DOHH2 (cell line): ENCODE measurements around the gene GAA.

Experiments used
- H3F3A ChIP-seq: fragments of 200-600 bp; sonication (generic), shearing (Covaris generic); 2 replicates; pipeline ENCODE4 v1.6.0; 2016; ENCODE audit warnings: antibody characterized with exemption, mild to moderate bottlenecking; ENCODE audit not compliant: control insufficient read depth, insufficient read depth
- H3K27ac ChIP-seq: fragments of 200-600 bp; sonication (generic); 2 replicates; pipeline ENCODE4 v1.5.1; 2014; ENCODE audit warnings: low read depth, mild to moderate bottlenecking, low read length, moderate library complexity
- H3K27me3 ChIP-seq: fragments of 200-600 bp; sonication (generic); 2 replicates; pipeline ENCODE4 v1.6.1; 2014; ENCODE audit warnings: mild to moderate bottlenecking, low read length, mixed read lengths; ENCODE audit not compliant: control insufficient read depth
- H3K36me3 ChIP-seq: fragments of 200-600 bp; sonication (generic); 2 replicates; pipeline ENCODE4 v1.6.1; 2014; ENCODE audit warnings: mild to moderate bottlenecking, low read length, moderate library complexity, mixed read lengths; ENCODE audit not compliant: control insufficient read depth
- H3K4me1 ChIP-seq: fragments of 200-600 bp; sonication (generic); 2 replicates; pipeline ENCODE4 v1.6.1; 2014; ENCODE audit warnings: mild to moderate bottlenecking, low read length, mixed read lengths; ENCODE audit not compliant: control insufficient read depth
- H3K4me2 ChIP-seq: fragments of 200-600 bp; sonication (generic); 2 replicates; pipeline ENCODE4 v1.6.0; 2014; ENCODE audit warnings: mild to moderate bottlenecking, low read length, moderate library complexity
- H3K4me3 ChIP-seq: fragments of 200-600 bp; sonication (generic); 2 replicates; pipeline ENCODE4 v1.5.1; 2014; ENCODE audit warnings: mild to moderate bottlenecking, low read length, mixed read lengths
- H3K79me2 ChIP-seq: fragments of 200-600 bp; sonication (generic); 2 replicates; pipeline ENCODE4 v1.6.1; 2014; ENCODE audit warnings: mild to moderate bottlenecking, low read length, mixed read lengths; ENCODE audit not compliant: control insufficient read depth
- H3K9me2 ChIP-seq: fragments of 200-600 bp; sonication (generic); replicated peaks from 2 replicates; pipeline ENCODE4 v1.6.1; 2014; ENCODE audit warnings: mild to moderate bottlenecking, low read length, mixed read lengths; ENCODE audit not compliant: control insufficient read depth
- H3K9me3 ChIP-seq: fragments of 200-600 bp; sonication (generic); 2 replicates; pipeline ENCODE4 v1.6.1; 2014; ENCODE audit warnings: antibody characterized with exemption, low read length, mixed read lengths; ENCODE audit not compliant: control insufficient read depth, insufficient read depth
- H4K20me1 ChIP-seq: fragments of 200-600 bp; sonication (generic); 2 replicates; pipeline ENCODE4 v1.6.0; 2014; ENCODE audit warnings: low read depth, mild to moderate bottlenecking, antibody characterized with exemption, low read length, moderate library complexity; ENCODE audit not compliant: control insufficient read depth, insufficient read depth
- CTCF ChIP-seq: fragments of 200-600 bp; sonication (generic); IDR thresholded peaks from one replicate; pipeline ENCODE4 v1.5.1; 2014; ENCODE audit warnings: antibody characterized with exemption, mild to moderate bottlenecking, low read depth, low read length; ENCODE audit not compliant: poor library complexity, severe bottlenecking
- EZH2phosphoT487 ChIP-seq: fragments of 200-600 bp; sonication (generic); IDR thresholded peaks from 2 replicates; pipeline ENCODE4 v1.6.1; 2017; ENCODE audit warnings: borderline replicate concordance, mild to moderate bottlenecking, antibody characterized with exemption, low read length, moderate library complexity, mixed read lengths

GAA gene

GRCh38 chr17:80055597-80055996, 45.8 kb upstream of the GAA start:
- Histone ChIP-seq H3K4me3 (no peak overlapping the region), H3K79me2 (no peaks in the 10 kb centered on the region), H3K4me2 (no peak overlapping the region), H3K27ac (no peak overlapping the region), H3K27me3 (no peaks in the 10 kb centered on the region), H3K4me1 (no peaks in the 10 kb centered on the region), H3F3A (no peaks in the 10 kb centered on the region), H3K9me3 (no peaks in the 10 kb centered on the region), H3K36me3 (no peaks in the 10 kb centered on the region), H3K9me2 (no peaks in the 10 kb centered on the region), H4K20me1 (no peaks in the 10 kb centered on the region)
- no peak for TF ChIP-seq CTCF
- TF ChIP-seq EZH2phosphoT487, result no peak

- no peak overlapping the region for H3K4me3 ChIP-seq
- TF ChIP-seq CTCF (no peak), EZH2phosphoT487 (no peak)
- H4K20me1 ChIP-seq, result no peaks in the 10 kb centered on the region
- no peak overlapping the region for H3K27ac ChIP-seq
- no peaks in the 10 kb centered on the region for H3K79me2 ChIP-seq
- no peaks in the 10 kb centered on the region for H3K36me3 ChIP-seq
- H3K4me1 ChIP-seq, result no peaks in the 10 kb centered on the region
- no peaks in the 10 kb centered on the region for H3F3A ChIP-seq
- H3K27me3 ChIP-seq, result no peaks in the 10 kb centered on the region
- H3K9me2 ChIP-seq, result no peaks in the 10 kb centered on the region
- no peaks in the 10 kb centered on the region for H3K9me3 ChIP-seq
- no peak overlapping the region for H3K4me2 ChIP-seq
Measured at GRCh38 chr17:80058311-80058955, 42.9 kb upstream of the GAA start.

- Histone ChIP-seq H3K9me3 (no peaks in the 10 kb centered on the region), H3K4me2 (no peak overlapping the region), H3K9me2 (no peaks in the 10 kb centered on the region), H3K36me3 (no peaks in the 10 kb centered on the region), H3K27me3 (no peaks in the 10 kb centered on the region), H3F3A (no peaks in the 10 kb centered on the region), H3K4me1 (no peaks in the 10 kb centered on the region), H3K27ac (no peak overlapping the region), H3K4me3 (no peak overlapping the region), H3K79me2 (no peaks in the 10 kb centered on the region), H4K20me1 (no peaks in the 10 kb centered on the region)
- TF ChIP-seq CTCF, result no peak
- no peak for TF ChIP-seq EZH2phosphoT487
Measured at GRCh38 chr17:80060644-80061043, 40.7 kb upstream of the GAA start.
